Skeletal muscle satellite cell (primary cell): ENCODE results near the gene NAMPT. TPM values are rescaled to one million over a fixed set of nuclear protein-coding genes. Genes with fewer than 3 reads are reported as not detected.
"Not testable (repeated sequence)": the region's sequence is repeated elsewhere in the genome, so short reads cannot be mapped to it uniquely, and the experiment has no call there.

Source experiments
- H3K27me3 ChIP-seq: 2 replicates; pipeline ENCODE4 v1.7.0; 2013; ENCODE audit warnings: low read length; ENCODE audit not compliant: control insufficient read depth, insufficient read depth
- H3K36me3 ChIP-seq: 2 replicates; pipeline ENCODE4 v1.7.0; 2013; ENCODE audit warnings: mild to moderate bottlenecking, control low read depth, low read length; ENCODE audit not compliant: insufficient read depth
- H3K4me1 ChIP-seq: 2 replicates; pipeline ENCODE4 v1.7.0; 2013; ENCODE audit warnings: low read length; ENCODE audit not compliant: control insufficient read depth, insufficient read depth
- H3K4me2 ChIP-seq: 2 replicates; pipeline ENCODE4 v1.7.0; 2013; ENCODE audit warnings: mild to moderate bottlenecking, low read length
- H3K4me3 ChIP-seq: 2 replicates; pipeline ENCODE4 v1.7.0; 2013; ENCODE audit warnings: low read length
- H3K9ac ChIP-seq: 2 replicates; pipeline ENCODE4 v1.7.0; 2013; ENCODE audit warnings: mild to moderate bottlenecking, low read depth, low read length, moderate library complexity
- H3K9me3 ChIP-seq: replicated peaks from 2 replicates; pipeline ENCODE4 v1.7.0; 2013; ENCODE audit warnings: mild to moderate bottlenecking, control low read depth, low read length
- total RNA-seq: library from RNA; depleted of rRNA; stranded (reverse); fragments of >200 nt; gene quantifications from 2 replicates; pipeline ENCODE4 v1.2.3, GENCODE V29; 2012; rRNA removed

NAMPT gene
- total RNA-seq = 81.9 and 146 TPM in 2 replicates

DNA sequence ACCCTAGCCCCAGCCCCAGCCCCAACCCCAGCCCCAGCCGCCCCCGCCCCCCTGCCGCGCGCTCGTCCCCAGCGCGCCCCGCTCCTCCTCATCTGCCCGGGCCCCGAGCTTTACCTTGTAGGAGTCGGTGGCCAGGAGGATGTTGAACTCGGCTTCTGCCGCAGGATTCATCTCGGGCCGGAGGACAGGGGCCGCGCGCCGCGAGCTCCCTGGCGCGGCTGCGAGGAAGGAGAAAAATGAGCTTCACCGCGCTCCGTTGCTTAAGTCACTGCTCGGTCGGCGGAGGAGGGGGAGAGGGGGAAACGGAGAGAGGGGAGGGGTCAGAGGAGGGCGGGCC is at the start of gene NAMPT:
TSS of gene NAMPT (minus strand) at position 270 of the 337 bp plus-strand sequence. CDS start at position 171, 99 bp downstream.
- peaks cover 10% of the 10 kb centered on the region for H3K4me1 ChIP-seq
- peak within 1 kb of the TSS; percentile 92 for H3K9ac ChIP-seq
- no peaks in the 10 kb centered on the region for H3K36me3 ChIP-seq
- H3K9me3 ChIP-seq = no peaks in the 10 kb centered on the region
- peak within 1 kb of the TSS; percentile 95 for H3K4me2 ChIP-seq
- H3K4me3 ChIP-seq = peak within 1 kb of the TSS; percentile 78
- no peaks in the 10 kb centered on the region for H3K27me3 ChIP-seq

DNA sequence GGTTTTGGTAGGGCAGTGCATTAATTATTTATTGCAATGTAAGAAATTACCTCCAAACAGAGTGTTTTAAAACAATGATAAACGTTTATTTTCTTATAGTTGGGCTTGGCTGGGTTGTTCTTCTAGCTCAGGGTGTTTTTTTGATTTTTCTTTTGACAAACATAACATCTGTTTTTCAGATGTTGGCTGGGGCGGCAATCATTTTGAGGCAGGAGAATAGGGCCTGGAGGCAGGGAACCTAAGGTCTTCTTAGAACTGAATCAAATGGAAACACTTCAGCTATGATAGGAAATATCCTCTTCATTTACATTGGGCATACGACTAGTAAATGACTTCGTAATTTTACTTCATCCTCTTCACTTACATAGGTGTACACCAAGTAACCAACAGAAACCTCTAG is 47.4 kb upstream of the NAMPT start:
- H3K36me3 ChIP-seq = no peaks in the 10 kb centered on the region
- H3K4me3 ChIP-seq = no peak overlapping the region
- H3K9me3 ChIP-seq = no peaks in the 10 kb centered on the region
- no peaks in the 10 kb centered on the region for H3K27me3 ChIP-seq
- no peak overlapping the region for H3K9ac ChIP-seq
- H3K4me2 ChIP-seq = no peak overlapping the region
- peaks cover 23% of the 10 kb centered on the region for H3K4me1 ChIP-seq

DNA sequence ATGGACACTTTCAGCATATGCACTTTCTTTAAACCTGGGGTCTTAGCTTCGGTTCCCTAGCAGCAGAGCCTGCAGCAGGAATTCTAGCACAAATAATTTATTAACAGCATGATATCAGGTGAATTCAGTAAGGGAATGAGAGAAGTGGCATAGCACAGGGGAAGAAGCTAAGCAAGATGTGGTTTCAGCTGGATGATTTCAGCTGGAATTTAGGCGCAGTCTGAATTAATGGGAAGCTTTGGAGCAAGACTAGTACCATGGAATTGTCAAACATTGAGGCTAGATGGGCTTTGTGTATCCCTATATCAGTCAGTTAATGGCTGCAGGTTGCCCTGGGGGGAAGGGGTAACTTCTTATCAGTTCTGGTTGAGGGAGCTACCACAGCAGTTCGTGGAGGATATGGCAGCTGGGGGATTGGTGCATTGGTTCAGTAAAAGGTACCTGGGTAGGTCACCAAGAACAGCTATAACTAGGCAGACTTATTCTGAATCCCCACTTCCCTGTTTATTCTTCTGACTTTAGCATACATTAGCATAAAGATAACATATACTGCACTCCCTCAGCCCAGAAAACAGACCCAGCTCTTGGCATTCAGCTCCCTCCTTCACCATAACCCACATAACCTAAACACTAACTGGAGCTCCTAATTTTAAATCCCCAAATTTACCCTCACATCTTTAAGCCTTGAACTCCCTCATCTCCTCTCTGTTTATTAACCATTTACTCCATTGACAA is 46.8 kb upstream of the NAMPT start:
- H3K27me3 ChIP-seq = no peaks in the 10 kb centered on the region
- H3K4me2 ChIP-seq = no peak overlapping the region

DNA sequence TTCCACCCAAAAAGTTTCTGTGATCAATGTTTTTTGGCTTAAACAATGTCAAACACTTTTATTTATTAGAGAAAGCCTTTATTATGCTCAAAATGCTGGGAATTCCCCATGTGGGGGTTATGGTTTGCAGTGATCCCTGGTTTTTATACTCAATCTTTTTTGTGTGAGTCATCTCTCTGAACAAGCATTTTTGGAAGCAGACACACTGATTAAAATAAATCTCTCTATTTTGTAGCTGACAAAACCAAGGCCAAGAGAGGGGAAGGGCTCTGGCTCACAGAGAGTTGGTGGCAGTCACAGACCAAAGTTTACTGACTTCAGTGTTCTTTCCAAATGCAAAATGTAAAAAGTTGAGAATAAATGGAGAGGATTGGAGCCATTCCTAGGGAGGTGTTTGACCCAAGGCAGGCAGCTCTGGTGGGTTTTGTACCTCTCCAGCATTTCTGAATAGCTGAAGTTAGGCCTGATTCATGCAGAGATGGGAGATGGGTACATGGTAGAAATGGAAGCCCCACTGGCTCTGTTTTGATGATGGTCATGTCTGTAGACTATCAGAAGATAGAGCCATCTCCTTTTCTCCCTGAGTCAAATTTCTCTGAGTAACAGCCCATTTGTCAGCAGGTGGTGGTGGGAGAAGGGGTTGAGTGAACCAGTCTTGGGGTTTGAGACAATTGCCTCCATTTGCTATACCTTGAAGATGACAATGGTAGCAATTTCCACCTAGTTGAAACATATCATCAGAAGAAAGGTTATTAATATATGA is 45.4 kb upstream of the NAMPT start:
- Histone ChIP-seq H3K36me3 (no peaks in the 10 kb centered on the region), H3K4me2 (peak overlapping the region; percentile 38), H3K9ac (peak overlapping the region; percentile 2), H3K4me3 (no peak overlapping the region), H3K27me3 (no peaks in the 10 kb centered on the region), H3K4me1 (peaks cover 32% of the 10 kb centered on the region), H3K9me3 (no peaks in the 10 kb centered on the region)

More for the DNA sequence above, 46.8 kb upstream of the NAMPT start:
- Histone ChIP-seq H3K36me3 (no peaks in the 10 kb centered on the region), H3K4me3 (no peak overlapping the region), H3K9ac (no peak overlapping the region), H3K4me1 (peaks cover 29% of the 10 kb centered on the region), H3K9me3 (no peaks in the 10 kb centered on the region)

DNA sequence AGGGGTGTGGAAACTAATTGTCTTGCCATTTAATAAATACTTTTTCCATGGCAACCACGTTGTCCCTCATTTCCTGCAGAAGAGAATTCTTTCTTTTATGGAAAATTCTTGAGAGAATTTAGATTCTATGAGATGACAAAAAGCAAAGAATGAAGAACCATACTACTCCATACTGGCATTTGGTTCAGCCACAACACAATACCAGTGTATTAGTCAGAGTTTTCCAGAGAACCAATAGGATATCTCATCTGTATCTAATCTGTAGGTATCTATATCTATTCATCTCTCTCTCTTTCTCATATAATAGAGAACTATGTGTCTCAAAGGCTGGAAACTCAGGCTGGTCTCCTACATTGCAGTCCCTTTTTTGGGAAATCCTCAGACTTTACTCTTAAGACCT is 44.6 kb upstream of the NAMPT start:
- no peak overlapping the region for H3K4me3 ChIP-seq
- H3K9me3 ChIP-seq = no peaks in the 10 kb centered on the region
- H3K4me2 ChIP-seq = peak overlapping the region; percentile 38
- no peaks in the 10 kb centered on the region for H3K36me3 ChIP-seq
- peaks cover 32% of the 10 kb centered on the region for H3K4me1 ChIP-seq
- H3K27me3 ChIP-seq = no peaks in the 10 kb centered on the region
- H3K9ac ChIP-seq = peak overlapping the region; percentile 2

DNA sequence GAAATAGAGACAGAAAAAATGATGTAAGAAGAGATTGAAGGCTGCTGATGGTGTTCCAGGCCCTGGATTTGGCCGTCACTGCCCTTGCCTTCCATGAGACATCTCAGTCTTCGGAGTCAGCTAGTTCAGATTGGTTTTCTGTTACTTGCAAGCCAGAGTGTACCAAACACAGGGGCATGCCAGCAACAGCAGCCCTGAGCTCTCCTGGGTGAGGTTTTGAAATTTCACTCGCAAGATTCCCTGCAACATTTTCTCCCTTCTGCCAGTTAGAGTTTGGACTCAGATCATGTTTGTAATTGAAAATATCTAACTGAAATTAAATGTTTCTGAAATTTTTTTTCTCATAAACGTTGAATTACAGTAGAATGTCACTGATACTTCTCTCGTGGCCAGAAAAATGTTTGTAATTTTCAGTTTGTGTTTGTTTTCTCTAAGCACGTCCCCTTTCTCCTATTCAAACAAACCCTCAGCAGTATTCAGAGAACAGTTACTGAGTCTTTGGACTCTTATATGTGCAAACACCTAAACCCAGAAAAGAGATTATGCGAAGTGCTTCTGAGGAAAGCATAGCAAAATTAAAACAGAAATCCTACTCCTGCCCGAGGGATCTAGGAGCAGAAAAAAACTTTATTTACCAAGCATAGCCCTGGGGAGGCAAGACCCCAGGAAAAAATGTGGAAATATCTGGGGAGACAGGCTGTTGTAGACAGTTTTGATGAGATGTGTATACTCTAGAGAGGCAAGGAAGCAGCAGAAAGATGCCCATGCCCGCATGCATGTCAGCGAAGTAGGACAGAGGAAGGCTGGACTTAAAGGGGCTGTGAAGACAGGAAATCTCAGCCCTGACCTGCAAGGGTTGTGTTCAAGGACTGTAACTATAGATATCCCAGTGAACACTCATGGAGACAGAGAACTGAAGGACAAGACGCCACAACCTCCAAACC is 43.0 kb upstream of the NAMPT start:
- no peak overlapping the region for H3K4me3 ChIP-seq
- no peaks in the 10 kb centered on the region for H3K27me3 ChIP-seq
- no peak overlapping the region for H3K4me2 ChIP-seq
- H3K36me3 ChIP-seq = no peaks in the 10 kb centered on the region
- H3K9ac ChIP-seq = no peak overlapping the region
- peaks cover 32% of the 10 kb centered on the region for H3K4me1 ChIP-seq
- H3K9me3 ChIP-seq = no peaks in the 10 kb centered on the region

DNA sequence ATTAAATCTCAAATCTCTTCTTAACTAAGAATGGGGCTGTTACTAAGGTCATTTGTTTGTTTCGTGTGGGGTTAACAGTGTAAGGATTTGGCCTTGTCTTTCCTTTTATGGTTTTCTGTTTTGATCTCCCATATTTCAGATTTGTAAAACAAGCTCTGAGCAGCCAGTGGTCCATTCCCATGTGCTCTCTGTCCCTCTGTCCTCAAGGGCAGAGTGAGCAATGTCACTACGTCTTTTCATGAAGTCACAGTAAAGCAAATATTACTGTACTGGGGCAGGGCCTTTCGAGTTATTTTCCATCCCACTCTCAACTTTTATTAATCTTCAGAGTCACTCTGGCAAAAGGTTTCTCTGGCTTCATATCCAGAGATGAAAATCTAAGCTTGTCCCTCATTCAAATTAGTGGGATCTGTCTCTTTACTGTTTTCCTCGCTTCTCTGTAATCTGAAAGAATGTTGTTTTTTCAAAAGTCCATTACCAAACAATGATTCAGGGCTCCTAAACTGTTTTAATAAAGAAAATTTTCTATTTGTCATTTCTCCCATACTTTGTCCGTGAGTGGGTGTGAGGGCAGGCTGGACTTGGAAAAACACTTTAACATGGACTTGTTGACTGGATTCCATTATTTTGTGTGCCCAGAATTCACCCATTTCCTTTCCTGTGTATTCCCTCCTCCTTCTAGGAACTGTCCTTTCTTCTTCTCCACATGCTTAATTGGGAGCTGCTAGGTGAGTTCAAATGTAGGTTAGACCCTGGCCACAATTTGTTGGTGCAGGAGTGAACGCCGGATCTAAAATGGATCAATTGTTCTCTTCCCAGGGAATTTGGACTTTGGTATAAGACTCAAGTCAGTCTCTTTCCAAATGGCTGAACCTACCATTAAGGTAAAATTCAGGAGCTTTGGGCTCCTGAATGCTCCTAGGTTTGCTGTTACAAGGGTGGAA is 42.1 kb upstream of the NAMPT start:
- H3K36me3 ChIP-seq = no peaks in the 10 kb centered on the region
- H3K4me3 ChIP-seq = no peak overlapping the region
- H3K4me2 ChIP-seq = peak overlapping the region; percentile 26
- H3K9ac ChIP-seq = no peak overlapping the region
- H3K4me1 ChIP-seq = peaks cover 32% of the 10 kb centered on the region
- H3K9me3 ChIP-seq = no peaks in the 10 kb centered on the region
- H3K27me3 ChIP-seq = no peaks in the 10 kb centered on the region

DNA sequence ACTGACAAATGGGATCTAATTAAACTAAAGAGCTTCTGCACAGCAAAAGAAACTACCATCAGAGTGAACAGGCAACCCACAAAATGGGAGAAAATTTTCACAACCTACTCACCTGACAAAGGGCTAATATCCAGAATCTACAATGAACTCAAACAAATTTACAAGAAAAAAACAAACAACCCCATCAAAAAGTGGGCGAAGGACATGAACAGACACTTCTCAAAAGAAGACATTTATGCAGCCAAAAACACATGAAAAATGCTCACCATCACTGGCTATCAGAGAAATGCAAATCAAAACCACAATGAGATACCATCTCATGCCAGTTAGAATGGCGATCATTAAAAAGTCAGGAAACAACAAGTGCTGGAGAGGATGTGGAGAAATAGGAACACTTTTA is 39.7 kb upstream of the NAMPT start:
- not testable (repeated sequence) for H3K9ac ChIP-seq, H3K27me3 ChIP-seq, H3K4me3 ChIP-seq, H3K4me2 ChIP-seq, H3K9me3 ChIP-seq, H3K36me3 ChIP-seq
- H3K4me1 ChIP-seq = peaks cover 21% of the 10 kb centered on the region

DNA sequence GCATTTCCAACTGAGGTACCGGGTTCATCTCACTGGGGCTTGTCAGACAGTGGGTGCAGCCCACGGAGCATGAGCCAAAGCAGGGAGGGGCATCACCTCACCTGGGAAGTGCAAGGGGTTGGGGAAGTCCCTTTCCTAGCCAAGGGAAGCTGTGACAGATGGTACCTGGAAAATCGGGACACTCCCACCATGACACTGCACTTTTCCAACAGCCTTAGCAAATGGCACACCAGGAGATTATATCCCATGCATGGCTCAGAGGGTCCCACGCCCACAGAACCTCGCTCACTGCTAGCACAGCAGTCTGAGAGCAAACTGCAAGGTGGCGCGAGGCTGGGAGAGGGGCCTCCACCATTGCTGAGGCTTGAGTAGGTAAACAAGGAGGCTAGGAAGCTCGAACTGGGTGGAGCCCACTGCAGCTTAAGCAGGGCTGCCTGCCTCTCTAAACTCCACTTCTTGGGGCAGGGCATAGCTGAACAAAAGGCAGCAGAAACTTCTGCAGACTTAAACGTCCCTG is 35.5 kb upstream of the NAMPT start:
- not testable (repeated sequence) for H3K36me3 ChIP-seq, H3K9ac ChIP-seq, H3K9me3 ChIP-seq, H3K27me3 ChIP-seq, H3K4me3 ChIP-seq, H3K4me1 ChIP-seq, H3K4me2 ChIP-seq

DNA sequence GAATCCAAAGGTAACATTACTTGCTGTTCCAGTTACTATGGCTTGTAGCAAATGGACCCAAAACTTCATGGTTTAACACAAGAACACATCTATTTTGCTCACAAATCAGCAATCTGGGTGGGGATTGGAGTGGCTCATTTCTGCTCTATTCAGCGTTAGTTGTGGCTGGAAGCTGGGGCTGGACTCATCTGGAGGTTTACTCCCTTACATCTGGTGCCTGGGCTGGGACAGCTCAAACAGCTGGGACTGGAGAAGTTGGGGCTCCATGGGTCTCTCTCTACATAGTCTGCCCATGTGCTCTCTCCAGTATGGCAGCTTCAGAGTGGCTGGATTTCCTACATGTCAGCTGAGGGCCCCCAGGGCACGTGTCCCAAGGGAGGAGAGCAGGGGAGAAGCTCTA is 33.7 kb upstream of the NAMPT start:
- H3K4me3 ChIP-seq = no peak overlapping the region
- H3K27me3 ChIP-seq = no peaks in the 10 kb centered on the region
- no peaks in the 10 kb centered on the region for H3K36me3 ChIP-seq
- no peak overlapping the region for H3K9ac ChIP-seq
- H3K4me1 ChIP-seq = peaks cover 7% of the 10 kb centered on the region
- H3K9me3 ChIP-seq = no peaks in the 10 kb centered on the region
- H3K4me2 ChIP-seq = no peak overlapping the region
